ENCODE data around the gene DMRT3.
"Not testable (repeated sequence)": the region's sequence is repeated elsewhere in the genome, so short reads cannot be mapped to it uniquely, and the experiment has no call there.

The DMRT3 gene

DNA sequence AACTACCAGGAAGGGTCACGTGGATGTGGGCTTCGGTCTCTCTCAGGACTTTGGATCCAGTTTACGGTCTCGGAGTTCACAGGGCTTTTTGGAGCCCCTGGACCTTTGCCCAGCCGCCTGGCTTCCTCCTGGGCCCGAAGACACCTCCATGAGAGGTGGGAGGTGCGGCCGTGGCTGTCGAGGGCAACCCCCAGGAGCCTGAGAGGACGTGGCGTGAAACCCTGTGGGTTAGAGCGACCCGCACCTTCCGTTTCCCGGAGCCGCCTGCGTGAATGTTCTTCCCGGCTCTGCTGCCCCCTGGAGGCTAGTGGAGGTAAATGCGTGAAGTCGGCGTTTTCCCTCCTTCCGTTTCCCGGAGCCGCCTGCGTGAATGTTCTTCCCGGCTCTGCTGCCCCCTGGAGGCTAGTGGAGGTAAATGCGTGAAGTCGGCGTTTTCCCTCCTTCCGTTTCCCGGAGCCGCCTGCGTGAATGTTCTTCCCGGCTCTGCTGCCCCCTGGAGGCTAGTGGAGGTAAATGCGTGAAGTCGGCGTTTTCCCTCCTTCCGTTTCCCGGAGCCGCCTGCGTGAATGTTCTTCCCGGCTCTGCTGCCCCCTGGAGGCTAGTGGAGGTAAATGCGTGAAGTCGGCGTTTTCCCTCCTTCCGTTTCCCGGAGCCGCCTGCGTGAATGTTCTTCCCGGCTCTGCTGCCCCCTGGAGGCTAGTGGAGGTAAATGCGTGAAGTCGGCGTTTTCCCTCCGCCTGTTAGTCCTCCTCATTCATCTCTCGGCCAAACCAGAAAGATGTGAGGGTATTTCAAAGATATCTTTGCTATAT lies 22.1 kb downstream of the DMRT3 start:
- not testable (repeated sequence) for DNase-seq (ENCODE audit: low spot score)

DNA sequence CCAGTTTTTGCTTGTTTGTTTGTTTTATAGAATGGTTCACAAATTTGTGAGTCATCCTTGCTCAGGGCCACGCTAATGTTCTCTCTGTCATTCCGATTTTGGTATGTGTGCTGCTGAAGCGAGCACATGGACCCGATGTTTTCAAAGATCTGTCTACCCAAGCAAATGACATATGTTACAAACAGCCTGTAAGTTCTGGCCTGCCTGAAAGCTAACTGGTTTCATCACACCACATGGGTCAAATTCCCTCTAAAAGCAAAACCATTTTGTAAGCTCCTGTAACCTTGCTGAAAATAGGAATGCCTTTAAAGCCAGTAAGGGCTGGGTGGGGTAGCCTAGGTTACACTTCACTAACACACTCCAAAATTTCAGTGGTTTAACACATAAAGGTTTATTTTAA lies 25.4 kb downstream of the DMRT3 start:
- DNase-seq (ENCODE audit: low spot score): no peak

DNA sequence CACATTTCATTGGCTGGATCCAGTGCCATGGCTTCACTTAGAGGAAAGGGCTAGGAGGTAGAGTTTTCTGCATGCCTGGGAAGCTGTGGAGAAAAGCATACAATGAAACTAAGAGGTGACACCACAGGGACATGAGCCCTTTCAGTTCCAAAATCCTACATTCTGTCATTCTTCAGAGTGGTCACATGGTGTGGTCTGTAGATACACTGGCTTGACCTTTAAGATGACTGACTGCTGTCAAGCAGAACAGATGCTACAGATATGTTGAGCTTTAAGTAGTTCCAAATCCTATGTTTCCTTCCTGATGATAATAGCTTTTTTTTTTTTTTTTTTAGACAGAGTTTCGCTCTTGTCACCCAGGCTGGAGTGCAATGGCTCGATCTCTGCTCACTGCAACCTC lies 26.2 kb downstream of the DMRT3 start:
- DNase-seq (ENCODE audit: low spot score): no peak

- peak; percentile 75 for DNase-seq (ENCODE audit: low spot score)
Observed at GRCh38 chr9:1005043-1005667, 28.7 kb downstream of the DMRT3 start.

GRCh38 chr9:1007312-1007711 lies 30.9 kb downstream of the DMRT3 start:
- DNase-seq (ENCODE audit: low spot score): no peak

DNA sequence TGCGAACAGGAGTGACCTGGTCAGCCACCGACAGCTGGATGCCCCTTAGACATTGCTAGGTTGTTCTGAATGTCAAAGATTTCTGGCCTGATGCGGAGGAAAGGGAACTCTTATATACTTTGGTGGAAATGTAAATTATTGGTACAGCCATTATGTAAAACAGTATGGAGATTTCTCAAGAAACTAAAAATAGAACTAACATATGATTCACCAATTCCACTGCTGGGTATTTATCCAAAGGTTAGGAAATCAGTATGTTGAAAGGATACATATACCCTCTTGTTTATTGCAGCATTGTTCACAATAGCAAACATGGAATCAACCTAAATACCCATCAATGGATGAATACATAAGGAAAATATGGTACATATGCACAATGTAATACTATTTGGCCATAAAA lies 31.8 kb downstream of the DMRT3 start:
- no peak for DNase-seq (ENCODE audit: low spot score)

GRCh38 chr9:1009101-1009707 lies 32.7 kb downstream of the DMRT3 start:
- DNase-seq (ENCODE audit: low spot score): peak; percentile 83

DNA sequence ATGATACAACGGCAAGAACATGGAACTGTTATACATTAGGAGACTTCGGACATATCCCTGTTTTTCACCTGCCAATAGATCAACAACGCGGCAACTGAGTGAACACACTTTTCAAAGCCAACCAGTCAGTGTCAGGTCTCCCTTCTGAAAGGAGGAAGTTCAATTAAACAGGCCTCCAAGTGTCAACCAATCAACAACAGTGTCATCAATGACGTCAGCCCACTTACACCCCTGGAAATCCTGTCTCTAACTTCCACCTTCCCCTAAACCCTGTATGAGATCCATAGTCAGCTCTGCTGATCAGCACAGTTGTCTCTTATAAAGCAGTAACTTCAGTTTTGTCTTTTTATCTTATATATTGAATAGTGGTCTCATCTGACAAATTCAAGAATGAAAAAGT lies 36.6 kb downstream of the DMRT3 start:
- DNase-seq (ENCODE audit: low spot score): no peak

GRCh38 chr9:1014225-1014624 lies 37.8 kb downstream of the DMRT3 start:
- no peak for DNase-seq (ENCODE audit: low spot score)

GRCh38 chr9:1014640-1015039 lies 38.2 kb downstream of the DMRT3 start:
- no peak for DNase-seq (ENCODE audit: low spot score)

GRCh38 chr9:1018121-1018520 lies 41.7 kb downstream of the DMRT3 start:
- no peak for DNase-seq (ENCODE audit: low spot score)

DNA sequence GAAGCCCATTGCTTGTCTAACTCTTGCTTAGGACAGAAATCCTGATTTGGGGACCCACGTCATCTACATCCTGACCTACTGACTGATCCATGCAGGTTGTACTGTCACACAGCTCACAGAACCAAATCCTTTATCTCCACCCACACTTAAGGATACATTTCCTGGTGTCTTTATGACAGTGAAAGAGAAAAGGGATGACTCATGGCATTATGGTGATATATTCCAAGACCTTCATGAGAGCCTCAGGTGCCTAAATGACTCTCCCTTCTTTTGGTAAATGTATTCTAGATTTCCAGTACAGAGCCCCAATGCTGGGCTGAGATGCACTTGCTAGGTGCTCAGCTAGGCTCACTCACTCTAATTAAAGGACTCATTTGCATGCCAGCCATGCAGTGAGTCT lies 47.7 kb downstream of the DMRT3 start:
- DNase-seq (ENCODE audit: low spot score): no peak

GRCh38 chr9:1025131-1025530 lies 48.7 kb downstream of the DMRT3 start:
- DNase-seq (ENCODE audit: low spot score): no peak

- no peak for DNase-seq (ENCODE audit: low spot score)
Observed at GRCh38 chr9:1026219-1026618, 49.8 kb downstream of the DMRT3 start.

DNA sequence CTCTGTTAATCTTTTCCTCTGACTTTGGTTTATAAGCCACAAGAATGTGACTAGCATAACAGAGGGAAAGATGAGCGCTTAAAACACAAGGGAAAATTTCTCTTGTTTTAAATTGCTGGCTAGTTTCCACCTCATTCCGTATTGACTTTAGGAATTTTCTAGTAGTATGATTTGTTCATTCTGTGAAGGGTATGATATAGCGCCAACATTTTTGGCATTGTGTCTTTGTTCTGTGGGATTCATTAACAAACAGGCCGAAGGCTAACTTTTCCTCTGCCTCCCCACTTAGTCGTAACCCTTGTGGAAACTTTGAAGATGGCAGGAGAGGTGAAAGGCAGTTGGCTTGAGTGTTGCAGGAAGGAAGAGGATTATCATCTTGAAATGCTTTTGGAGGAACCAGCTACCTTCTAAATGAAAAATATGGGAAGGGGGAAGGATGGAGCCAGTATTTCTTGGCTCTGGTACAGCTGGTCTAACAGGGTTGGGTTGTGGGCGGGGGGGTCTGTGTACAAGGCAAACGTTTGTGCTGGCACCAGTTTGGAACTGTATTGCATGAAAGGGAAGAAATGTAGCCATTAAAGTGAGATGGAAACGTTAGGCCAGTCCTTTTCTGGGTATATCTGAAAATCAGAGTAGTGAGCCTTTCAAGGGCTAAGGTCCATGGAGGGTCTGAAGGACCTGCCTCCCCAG lies 52.2 kb downstream of the DMRT3 start:
- no peak for DNase-seq (ENCODE audit: low spot score)

DNA sequence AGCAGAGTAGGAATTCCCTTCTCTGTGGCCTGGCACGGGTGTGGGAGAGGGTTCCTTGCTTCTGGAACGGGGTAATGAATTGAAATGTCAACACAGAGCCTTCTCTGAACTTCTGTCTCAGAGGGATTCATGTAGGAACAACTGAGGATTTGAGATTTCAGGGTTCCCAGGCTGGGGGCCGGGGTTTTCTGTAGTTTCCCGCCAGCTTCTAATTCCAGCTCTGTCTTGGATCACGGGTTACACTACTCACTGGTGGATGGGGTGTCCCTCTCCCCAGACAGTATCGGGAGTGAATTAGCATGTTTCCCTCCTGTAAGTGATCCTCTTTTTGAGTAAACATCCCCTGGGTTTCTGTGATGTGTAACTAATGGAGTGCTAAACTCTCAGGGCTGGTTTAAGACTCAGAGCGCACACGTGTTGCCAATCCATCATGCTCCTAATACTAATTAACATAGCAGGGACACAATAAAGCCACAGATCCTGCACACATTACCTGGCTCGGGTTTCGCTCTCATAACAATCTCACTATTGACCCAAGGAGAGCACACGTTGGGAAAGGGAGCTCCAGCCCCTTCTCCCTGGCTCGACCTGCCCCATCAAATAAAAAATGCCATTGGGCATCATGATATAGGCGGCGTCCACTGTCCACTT lies 55.6 kb downstream of the DMRT3 start:
- no peak for DNase-seq (ENCODE audit: low spot score)

- no peak for DNase-seq (ENCODE audit: low spot score)
Observed at GRCh38 chr9:1034271-1034670, 57.8 kb downstream of the DMRT3 start.

GRCh38 chr9:1039589-1039988 lies 63.1 kb downstream of the DMRT3 start:
- no peak for DNase-seq (ENCODE audit: low spot score)
